ENCODE measurements around the gene ADRA1B.

Gene ADRA1B

DNA sequence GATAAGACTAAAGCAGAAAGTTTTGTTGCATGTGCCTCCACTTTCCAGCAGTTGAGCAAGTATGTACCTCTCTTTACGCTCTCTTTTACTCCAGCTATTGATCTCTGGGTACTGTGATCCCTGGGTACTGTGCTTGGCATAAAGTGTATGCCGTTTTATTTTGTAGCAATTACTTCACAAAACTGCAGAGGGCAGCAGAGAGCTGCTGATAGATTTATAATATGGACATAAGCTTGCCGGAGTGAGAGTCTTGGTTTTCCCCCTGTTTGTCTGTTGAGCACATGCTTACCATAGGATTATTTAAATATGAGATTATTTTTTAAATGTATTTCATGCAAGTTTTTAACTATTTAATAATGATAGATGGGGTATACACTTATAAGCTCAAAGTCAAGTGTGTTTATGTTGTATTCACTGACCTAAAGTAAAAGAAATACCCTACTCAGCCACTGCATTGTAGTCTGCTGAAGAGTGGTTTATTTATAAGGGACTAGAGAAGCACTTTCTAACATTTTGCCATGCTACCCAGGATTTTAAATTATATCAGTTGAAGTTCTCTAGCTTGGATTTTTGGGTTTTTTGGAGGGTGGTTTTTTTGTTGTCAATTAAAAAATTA, 105.7 kb downstream of the ADRA1B start:
- DNase-seq = peak; percentile 81

Measured in DMS53 (cell line).